HepG2 (cell line): Measurements from ENCODE around the gene XXYLT1. TPM values are rescaled to one million over a fixed set of nuclear protein-coding genes. Genes with fewer than 3 reads are reported as not detected.
A peak's percentile ranks its signal among the peaks of the same experiment; 100 is the strongest.

Experiments used
- ATF7-NPFF ChIP-seq: sonication (generic); formaldehyde crosslinking; IDR thresholded peaks from 2 replicates; pipeline ENCODE4 v1.8.1; 2023; ENCODE audit warnings: mild to moderate bottlenecking, low read depth, missing genetic modification reagents, moderate library complexity
- BHLHE40 ChIP-seq: IDR thresholded peaks from 2 replicates; pipeline ENCODE4 v1.6.1; 2011; ENCODE audit warnings: low read length, improper control_type of control experiment
- CAMTA2 ChIP-seq: sonication (generic); formaldehyde crosslinking; IDR thresholded peaks from 2 replicates; pipeline ENCODE4 v1.4.0; 2020; ENCODE audit warnings: mild to moderate bottlenecking, missing genetic modification reagents, borderline replicate concordance
- FOXO1 ChIP-seq: sonication (generic); formaldehyde crosslinking; IDR thresholded peaks from 2 replicates; pipeline ENCODE4 v1.4.0; 2020; ENCODE audit warnings: missing genetic modification reagents
- GZF1 ChIP-seq: sonication (generic); formaldehyde crosslinking; IDR thresholded peaks from 2 replicates; pipeline ENCODE4 v1.5.1; 2020; ENCODE audit warnings: mild to moderate bottlenecking, missing genetic modification reagents
- HMG20A ChIP-seq: IDR thresholded peaks from 2 replicates; pipeline ENCODE4 v1.6.1; 2016; ENCODE audit warnings: borderline replicate concordance
- JARID2 ChIP-seq: sonication (generic); formaldehyde crosslinking; IDR thresholded peaks from 2 replicates; pipeline ENCODE4 v1.8.1; 2023; ENCODE audit warnings: missing genetic modification reagents, inconsistent platforms; ENCODE audit not compliant: insufficient replicate concordance
- NCOA2 ChIP-seq: sonication (generic); formaldehyde crosslinking; IDR thresholded peaks from 2 replicates; pipeline ENCODE4 v1.8.0; 2022; ENCODE audit warnings: inconsistent platforms
- NFATC3 ChIP-seq: sonication (generic); formaldehyde crosslinking; IDR thresholded peaks from 2 replicates; pipeline ENCODE4 v1.5.1; 2020; ENCODE audit warnings: mild to moderate bottlenecking, missing genetic modification reagents
- PITX1 ChIP-seq: sonication (generic); formaldehyde crosslinking; IDR thresholded peaks from 2 replicates; pipeline ENCODE4 v1.5.1; 2020; ENCODE audit warnings: mild to moderate bottlenecking, missing genetic modification reagents
- RBM22 ChIP-seq: fragments of 200-400 bp; formaldehyde crosslinking; optimal IDR thresholded peaks from 2 replicates; pipeline ENCODE3; 2017; ENCODE audit warnings: mild to moderate bottlenecking, low read length, moderate library complexity
- SALL1 ChIP-seq: sonication (generic); formaldehyde crosslinking; IDR thresholded peaks from 2 replicates; pipeline ENCODE4 v1.8.0; 2022; ENCODE audit warnings: mild to moderate bottlenecking, missing genetic modification reagents
- SKI ChIP-seq: fragments of 450-650 bp; IDR thresholded peaks from one replicate; pipeline ENCODE4 v1.6.1; 2018; ENCODE audit warnings: mild to moderate bottlenecking; ENCODE audit not compliant: partially characterized antibody
- TFE3 ChIP-seq: IDR thresholded peaks from 2 replicates; pipeline ENCODE4 v1.6.1; 2016
- ZNF503 ChIP-seq: sonication (generic); formaldehyde crosslinking; IDR thresholded peaks from 2 replicates; pipeline ENCODE4 v1.4.0; 2020; ENCODE audit warnings: missing genetic modification reagents
- ZNF749 ChIP-seq: sonication (generic); formaldehyde crosslinking; IDR thresholded peaks from 2 replicates; pipeline ENCODE4 v1.8.0; 2022; ENCODE audit warnings: mild to moderate bottlenecking, missing genetic modification reagents, moderate library complexity, borderline replicate concordance
- polyA plus RNA-seq, 8 experiments: library from polyadenylated mRNA; depleted of rRNA in 3 of 8; stranded (reverse) in 7 of 8; unstranded in 1 of 8; fragments of >200 nt; fragmentation: Illumina TruSeq in 4 of 8; extraction: Trizol in 4 of 8; gene quantifications; 2 replicates each; pipeline versions ENCODE4 v1.2.1 to v1.2.3, GENCODE V29; 2011 to 2016; ENCODE audit warnings: low read depth in 4 of 8, missing spikeins in 1 of 8, mixed read lengths in 1 of 8; ENCODE audit not compliant: insufficient read depth in 1 of 8
- total RNA-seq, 5 experiments: library from RNA; depleted of rRNA; stranded (reverse); fragments of >200 nt; fragmentation: Illumina TruSeq; extraction: Trizol; gene quantifications; 2 replicates each; pipeline ENCODE4 v1.2.3, GENCODE V29; 2016; ENCODE audit warnings: low read depth in 1 of 5
- TF ChIP-seq, protein P1 (sequence below): sonication (generic); formaldehyde crosslinking; IDR thresholded peaks from 2 replicates; pipeline ENCODE4 v1.9.0; 2021; ENCODE audit warnings: missing genetic modification reagents, mild to moderate bottlenecking, borderline replicate concordance
- TF ChIP-seq, protein P2 (sequence below): sonication (generic); formaldehyde crosslinking; IDR thresholded peaks from 2 replicates; pipeline ENCODE4 v1.4.0; 2020; ENCODE audit warnings: missing genetic modification reagents, mild to moderate bottlenecking, borderline replicate concordance
- TF ChIP-seq, protein P3 (sequence below), 2 experiments: fragments of 450-650 bp in 1 of 2; sonication (generic) in 1 of 2; formaldehyde crosslinking; IDR thresholded peaks; 2 replicates each; pipeline versions ENCODE4 v1.5.0 to v1.8.0; 2020 to 2022; ENCODE audit warnings: mild to moderate bottlenecking in 1 of 2, missing genetic modification reagents in 1 of 2
- TF ChIP-seq, protein P4 (sequence below): sonication (generic); formaldehyde crosslinking; IDR thresholded peaks from 2 replicates; pipeline ENCODE4 v1.4.0; 2020; ENCODE audit warnings: missing genetic modification reagents, low read depth, mild to moderate bottlenecking, borderline replicate concordance

Gene XXYLT1
- total and polyA plus RNA-seq, 2 of the 13 experiments (the other 11 are each of a cell fraction or from before 2014, with no cell fraction given): 17.7 to 19.0 TPM

GRCh38 chr3:195271410-195272243 lies 668 bp upstream of the XXYLT1 start (continued):
- no peak for TF ChIP-seq ZNF503 (CRISPR knock-in tag)
- TF ChIP-seq BHLHE40: peak; percentile 44; the same call in 1 of the 2 replicates
- no peak; the same call in none of the 2 replicates for TF ChIP-seq ZNF749 (CRISPR knock-in tag)
- TF ChIP-seq, protein P1, sequence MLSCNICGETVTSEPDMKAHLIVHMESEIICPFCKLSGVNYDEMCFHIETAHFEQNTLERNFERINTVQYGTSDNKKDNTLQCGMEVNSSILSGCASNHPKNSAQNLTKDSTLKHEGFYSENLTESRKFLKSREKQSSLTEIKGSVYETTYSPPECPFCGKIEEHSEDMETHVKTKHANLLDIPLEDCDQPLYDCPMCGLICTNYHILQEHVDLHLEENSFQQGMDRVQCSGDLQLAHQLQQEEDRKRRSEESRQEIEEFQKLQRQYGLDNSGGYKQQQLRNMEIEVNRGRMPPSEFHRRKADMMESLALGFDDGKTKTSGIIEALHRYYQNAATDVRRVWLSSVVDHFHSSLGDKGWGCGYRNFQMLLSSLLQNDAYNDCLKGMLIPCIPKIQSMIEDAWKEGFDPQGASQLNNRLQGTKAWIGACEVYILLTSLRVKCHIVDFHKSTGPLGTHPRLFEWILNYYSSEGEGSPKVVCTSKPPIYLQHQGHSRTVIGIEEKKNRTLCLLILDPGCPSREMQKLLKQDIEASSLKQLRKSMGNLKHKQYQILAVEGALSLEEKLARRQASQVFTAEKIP: no peak
- 0 out of 2 replicates have a peak, but pooled peaks have one; percentile 41 for TF ChIP-seq TFE3
- TF ChIP-seq, protein P2, sequence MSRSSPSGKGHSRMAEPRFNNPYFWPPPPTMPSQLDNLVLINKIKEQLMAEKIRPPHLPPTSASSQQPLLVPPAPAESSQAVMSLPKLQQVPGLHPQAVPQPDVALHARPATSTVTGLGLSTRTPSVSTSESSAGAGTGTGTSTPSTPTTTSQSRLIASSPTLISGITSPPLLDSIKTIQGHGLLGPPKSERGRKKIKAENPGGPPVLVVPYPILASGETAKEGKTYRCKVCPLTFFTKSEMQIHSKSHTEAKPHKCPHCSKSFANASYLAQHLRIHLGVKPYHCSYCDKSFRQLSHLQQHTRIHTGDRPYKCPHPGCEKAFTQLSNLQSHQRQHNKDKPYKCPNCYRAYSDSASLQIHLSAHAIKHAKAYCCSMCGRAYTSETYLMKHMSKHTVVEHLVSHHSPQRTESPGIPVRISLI (CRISPR knock-in tag): peak; percentile 36; the same call in 1 of the 2 replicates
- TF ChIP-seq JARID2 (CRISPR knock-in tag): no peak
- no peak for TF ChIP-seq GZF1 (CRISPR knock-in tag)
- peak; percentile 25; the same call in 1 of the 2 replicates for TF ChIP-seq HMG20A
- no peak for TF ChIP-seq NFATC3 (CRISPR knock-in tag)
- TF ChIP-seq, protein P3, sequence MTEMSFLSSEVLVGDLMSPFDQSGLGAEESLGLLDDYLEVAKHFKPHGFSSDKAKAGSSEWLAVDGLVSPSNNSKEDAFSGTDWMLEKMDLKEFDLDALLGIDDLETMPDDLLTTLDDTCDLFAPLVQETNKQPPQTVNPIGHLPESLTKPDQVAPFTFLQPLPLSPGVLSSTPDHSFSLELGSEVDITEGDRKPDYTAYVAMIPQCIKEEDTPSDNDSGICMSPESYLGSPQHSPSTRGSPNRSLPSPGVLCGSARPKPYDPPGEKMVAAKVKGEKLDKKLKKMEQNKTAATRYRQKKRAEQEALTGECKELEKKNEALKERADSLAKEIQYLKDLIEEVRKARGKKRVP (CRISPR knock-in tag; IDR thresholded peaks at IDR 0.05): no peak
- TF ChIP-seq SALL1 (CRISPR knock-in tag): peak; percentile 52; the same call in 1 of the 2 replicates
- TF ChIP-seq, protein P4, sequence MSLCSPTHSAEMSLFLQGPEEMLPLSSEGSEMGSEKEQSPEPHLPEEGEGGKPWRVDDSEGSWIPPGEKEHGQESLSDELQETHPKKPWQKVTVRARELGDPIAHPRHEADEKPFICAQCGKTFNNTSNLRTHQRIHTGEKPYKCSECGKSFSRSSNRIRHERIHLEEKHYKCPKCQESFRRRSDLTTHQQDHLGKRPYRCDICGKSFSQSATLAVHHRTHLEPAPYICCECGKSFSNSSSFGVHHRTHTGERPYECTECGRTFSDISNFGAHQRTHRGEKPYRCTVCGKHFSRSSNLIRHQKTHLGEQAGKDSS (CRISPR knock-in tag): no peak
- TF ChIP-seq FOXO1 (CRISPR knock-in tag): no peak
- no peak for TF ChIP-seq RBM22
- peak; percentile 24; the same call in 1 of the 2 replicates for TF ChIP-seq NCOA2
- TF ChIP-seq PITX1: 0 out of 2 replicates have a peak, but pooled peaks have one; percentile 32
- peak; percentile 20 for TF ChIP-seq SKI
- TF ChIP-seq CAMTA2: peak; percentile 86; the same call in 1 of the 2 replicates
- TF ChIP-seq ATF7-NPFF (CRISPR knock-in tag): no peak
